Activated CD8-positive, alpha-beta T cell treated with anti-CD3 and anti-CD28 coated beads for 36 hours (primary cell): Measurements from ENCODE around the gene CAB39. TPM values are rescaled to one million over a fixed set of nuclear protein-coding genes. Genes with fewer than 3 reads are reported as not detected.

Source experiments
- ATAC-seq: fragments of 200-7000 bp; cut with Tn5 transposase; one replicate; pipeline ENCODE4 v1.10.0; 2021; ENCODE audit warnings: mild to moderate bottlenecking, moderate library complexity
- CTCF ChIA-PET: fragments of 350-600 bp; sonication (Branson Sonifier 250); formaldehyde crosslinking; loops from one replicate; lab custom pipeline; 2021; ENCODE audit warnings: antibody characterized with exemption; lab: Charles Lee
- POLR2A ChIA-PET: fragments of 350-600 bp; sonication (Branson Sonifier 250); formaldehyde crosslinking; loops from one replicate; lab custom pipeline; 2021; ENCODE audit warnings: antibody characterized with exemption; lab: Charles Lee
- DNase-seq: peaks from one replicate; pipeline ENCODE4 v3.0.0-alpha.2; 2020
- H3K27ac Mint-ChIP-seq: one replicate; pipeline ENCODE4 v1.8.0; 2021; ENCODE audit warnings: mild to moderate bottlenecking, mixed read lengths
- H3K27me3 Mint-ChIP-seq: one replicate; pipeline ENCODE4 v1.8.0; 2021; ENCODE audit warnings: mixed read lengths
- H3K36me3 Mint-ChIP-seq: one replicate; pipeline ENCODE4 v1.8.0; 2021; ENCODE audit warnings: low read depth, mixed read lengths
- H3K4me1 Mint-ChIP-seq: one replicate; pipeline ENCODE4 v1.8.0; 2021; ENCODE audit warnings: low read depth, mixed read lengths
- H3K4me3 Mint-ChIP-seq: one replicate; pipeline ENCODE4 v1.8.0; 2021; ENCODE audit warnings: mild to moderate bottlenecking, moderate library complexity, mixed read lengths
- H3K9me3 Mint-ChIP-seq: one replicate; pipeline ENCODE4 v1.8.0; 2021; ENCODE audit warnings: mixed read lengths
- CTCF ChIP-seq: fragments of 200-600 bp; IDR thresholded peaks from one replicate; pipeline ENCODE4 v1.8.0; 2022; ENCODE audit warnings: antibody characterized with exemption, mild to moderate bottlenecking
- intact Hi-C: fragments of 100-400 bp; cut with micrococcal nuclease; formaldehyde crosslinking; loops from one replicate; pipeline ENCODE4 v1.10.0; 2022
- total RNA-seq, 2 experiments: library from RNA; stranded (reverse); gene quantifications; one replicate each; pipeline ENCODE4 v1.2.3, GENCODE V29; 2021

Gene CAB39
- total RNA-seq, 2 experiments from 2014 or later, result 119 to 120 TPM

DNA sequence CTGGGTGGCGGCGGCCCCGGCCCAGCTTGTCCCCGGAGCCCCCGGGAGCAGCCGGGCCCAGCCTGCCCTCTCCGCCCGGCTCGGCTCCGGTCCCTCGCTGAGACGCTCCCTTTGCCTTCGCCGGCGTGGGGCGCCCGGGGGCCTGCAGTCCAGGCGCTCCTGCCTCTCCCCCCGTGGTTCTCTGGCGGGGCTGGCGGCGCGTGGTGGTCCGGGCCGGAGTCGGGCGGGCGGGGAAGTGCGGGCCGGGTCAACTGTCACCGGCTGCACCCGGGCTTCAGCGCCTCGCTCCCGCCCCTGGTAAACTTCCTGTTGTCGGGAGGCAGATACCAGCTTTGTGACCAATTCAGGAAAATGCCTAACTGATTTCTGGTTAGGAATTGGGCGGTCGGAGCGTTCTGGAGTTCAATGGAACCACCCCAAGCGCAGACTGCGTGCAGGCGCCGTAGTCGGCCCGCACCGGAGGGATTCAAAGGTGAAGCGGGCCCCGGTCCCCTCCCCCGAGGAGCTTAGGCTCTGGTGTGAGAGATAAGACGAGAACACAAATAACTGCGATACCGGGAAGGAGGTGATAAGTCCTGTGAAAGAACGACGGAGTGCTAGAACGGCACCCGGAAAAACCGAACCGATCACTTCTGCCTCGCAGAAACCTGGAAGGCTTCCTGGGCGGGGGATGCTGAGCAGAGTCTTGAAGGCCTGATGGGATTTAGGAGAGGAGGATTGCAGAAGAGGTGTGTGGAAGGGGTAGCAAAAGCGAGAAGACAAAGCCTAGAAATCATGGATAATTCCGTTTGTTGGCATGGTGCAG, 891 bp downstream of the CAB39 start:
- H3K36me3 Mint-ChIP-seq, result peaks cover 38% of the 10 kb centered on the region
- H3K27ac Mint-ChIP-seq, result peak overlapping the region; percentile 92

DNA sequence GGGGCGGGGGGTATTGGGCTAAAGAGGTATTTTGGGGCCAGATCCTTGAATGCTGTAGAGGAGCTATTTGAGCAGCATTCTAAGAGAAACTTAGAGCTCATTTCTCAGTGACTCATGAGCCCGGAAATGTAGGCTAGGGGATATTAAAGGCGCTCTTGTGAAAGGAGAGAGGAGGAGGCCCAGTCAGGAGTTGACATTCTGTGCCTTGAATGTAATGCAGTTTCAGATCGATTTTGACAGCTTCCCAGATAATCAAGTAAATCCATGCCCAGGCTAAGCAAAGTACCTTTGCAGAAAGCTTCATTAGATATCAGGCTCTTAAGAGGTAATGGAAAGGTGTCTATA, 1.5 kb downstream of the CAB39 start:
- peaks cover 38% of the 10 kb centered on the region for H3K36me3 Mint-ChIP-seq
- intact Hi-C loops, result loop anchor here (2.0 kb wide), 2 partner anchors 53 to 85 kb away; no protein-coding TSS in a partner anchor
- POLR2A ChIA-PET, result interaction anchor here (0.7 to 3.5 kb wide), 14 partner anchors 9 to 164 kb away, joined by 3 to 20 read pairs (median 4); no protein-coding TSS in a partner anchor
- peak overlapping the region; percentile 92 for H3K27ac Mint-ChIP-seq
- peak overlapping the region; percentile 88 for H3K4me3 Mint-ChIP-seq
- H3K9me3 Mint-ChIP-seq, result no peaks in the 10 kb centered on the region
- no peak for TF ChIP-seq CTCF
- CTCF ChIA-PET, result interaction anchor here (0.7 to 4.3 kb wide), 26 partner anchors 9 to 386 kb away, joined by 3 to 65 read pairs (median 4); no protein-coding TSS in a partner anchor
- peak; percentile 62 for DNase-seq
- H3K4me1 Mint-ChIP-seq, result peaks cover 42% of the 10 kb centered on the region
- H3K27me3 Mint-ChIP-seq, result no peaks in the 10 kb centered on the region
- ATAC-seq, result peak; percentile 63

More for the DNA sequence above, 891 bp downstream of the CAB39 start:
- TF ChIP-seq CTCF, result no peak
- POLR2A ChIA-PET, result interaction anchor here (0.7 to 3.5 kb wide), 15 partner anchors 9 to 164 kb away, joined by 3 to 20 read pairs (median 3); no protein-coding TSS in a partner anchor
- intact Hi-C loops, result loop anchor here (2.0 kb wide), 2 partner anchors 53 to 85 kb away; no protein-coding TSS in a partner anchor
- peak; percentile 65 for DNase-seq
- Mint-ChIP-seq H3K4me3 (peak overlapping the region; percentile 88), H3K4me1 (peaks cover 38% of the 10 kb centered on the region), H3K9me3 (no peaks in the 10 kb centered on the region), H3K27me3 (no peaks in the 10 kb centered on the region)
- CTCF ChIA-PET, result interaction anchor here (0.7 to 4.3 kb wide), 25 partner anchors 9 to 386 kb away, joined by 3 to 65 read pairs (median 4); no protein-coding TSS in a partner anchor
- peak; percentile 32 for ATAC-seq

- Mint-ChIP-seq H3K27ac (peak overlapping the region; percentile 89), H3K4me3 (peak overlapping the region; percentile 88), H3K27me3 (no peaks in the 10 kb centered on the region), H3K36me3 (peaks cover 47% of the 10 kb centered on the region), H3K4me1 (peaks cover 53% of the 10 kb centered on the region), H3K9me3 (no peaks in the 10 kb centered on the region)
- intact Hi-C loops, result loop anchor here (2.0 kb wide), 2 partner anchors 54 to 84 kb away; no protein-coding TSS in a partner anchor
- ChIA-PET CTCF (interaction anchor here (0.9 to 4.3 kb wide), 9 partner anchors 8 to 100 kb away, joined by 3 to 65 read pairs (median 7); no protein-coding TSS in a partner anchor), POLR2A (interaction anchor here (1.1 to 3.5 kb wide), 5 partner anchors 8 to 71 kb away, joined by 3 to 20 read pairs (median 18); no protein-coding TSS in a partner anchor)
- DNase-seq (no peak), ATAC-seq (no peak)
- no peak for TF ChIP-seq CTCF
These were observed 2.6 kb downstream of the CAB39 start for GRCh38 chr2:230715201-230715600.

DNA sequence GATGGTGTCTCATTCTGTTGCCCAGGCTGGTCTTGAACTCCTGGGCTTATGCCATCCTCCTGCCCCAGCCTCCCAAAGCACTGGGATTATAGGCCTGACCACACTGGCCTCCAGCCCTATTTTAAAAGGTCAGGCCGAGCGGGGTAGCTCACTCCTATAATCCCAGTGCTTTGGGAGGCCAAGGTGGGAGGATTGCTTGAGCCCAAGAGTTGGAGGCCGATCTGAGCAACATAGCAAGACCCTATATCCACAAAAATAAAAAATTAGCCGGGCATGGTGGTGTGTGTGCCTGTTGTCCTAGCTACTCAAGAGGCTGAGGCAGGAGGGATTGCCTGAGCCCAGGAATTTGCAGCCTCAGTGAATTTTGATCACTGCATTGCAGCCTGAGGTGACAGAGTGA, 3.9 kb downstream of the CAB39 start:
- Mint-ChIP-seq H3K27me3 (no peaks in the 10 kb centered on the region), H3K36me3 (peaks cover 58% of the 10 kb centered on the region), H3K9me3 (no peaks in the 10 kb centered on the region), H3K4me1 (peaks cover 66% of the 10 kb centered on the region), H3K27ac (peak overlapping the region; percentile 40), H3K4me3 (no peak overlapping the region)
- no peak for TF ChIP-seq CTCF
- intact Hi-C loops, result no loop called here
- DNase-seq, result no peak
- ChIA-PET POLR2A (interaction anchor here (0.7 to 1.6 kb wide), 2 partner anchors 55 to 77 kb away, joined by 3 read pairs; no protein-coding TSS in a partner anchor), CTCF (interaction anchor here (0.5 to 3.0 kb wide), 2 partner anchors 53 to 82 kb away, joined by 3 to 18 read pairs; no protein-coding TSS in a partner anchor)
- ATAC-seq, result no peak
